Fibroblast of villous mesenchyme (primary cell): Measurements from ENCODE around the gene TPI1. TPM values are rescaled to one million over a fixed set of nuclear protein-coding genes. Genes with fewer than 3 reads are reported as not detected.
"Not testable (repeated sequence)": the region's sequence is repeated elsewhere in the genome, so short reads cannot be mapped to it uniquely, and the experiment has no call there.

Source experiments
- DNase-seq: peaks from one replicate; pipeline ENCODE4 v3.0.0-alpha.2; 2010; ENCODE audit warnings: low read depth
- H3K4me3 ChIP-seq: 2 replicates; pipeline ENCODE4 v1.5.1; 2011; ENCODE audit warnings: low read depth, mild to moderate bottlenecking, low read length
- CTCF ChIP-seq: IDR thresholded peaks from 2 replicates; pipeline ENCODE4 v1.5.1; 2012; ENCODE audit warnings: low read depth, mild to moderate bottlenecking, low read length; ENCODE audit not compliant: insufficient read depth
- total RNA-seq: library from RNA; depleted of rRNA; stranded (reverse); fragments of >200 nt; gene quantifications from 2 replicates; pipeline ENCODE4 v1.2.3, GENCODE V29; 2012

TPI1 gene
- total RNA-seq, 1 donor = 620 TPM

GRCh38 chr12:6873094-6874014, 6.0 kb downstream of the TPI1 start, which contains the start of gene SPSB2:
Gene SPSB2, minus strand, starts transcription at chr12:6873303. Its CDS starts 402 bp downstream, at chr12:6872901.
- DNase-seq = peak; percentile 96
- peak within 1 kb of the TSS; percentile 85 for H3K4me3 ChIP-seq
- no peak for TF ChIP-seq CTCF

GRCh38 chr12:6874015-6874368, 6.7 kb downstream of the TPI1 start:
- DNase-seq = not testable (repeated sequence)
- peak overlapping the region; percentile 85 for H3K4me3 ChIP-seq

- not testable (repeated sequence) for DNase-seq, H3K4me3 ChIP-seq
Measured at GRCh38 chr12:6879824-6880223, 12.5 kb downstream of the TPI1 start.

- no peak for TF ChIP-seq CTCF
- DNase-seq = no peak
- no peak overlapping the region for H3K4me3 ChIP-seq
Measured at GRCh38 chr12:6883252-6883651, 15.9 kb downstream of the TPI1 start.

- no peak overlapping the region for H3K4me3 ChIP-seq
- no peak for TF ChIP-seq CTCF
- no peak for DNase-seq
Measured at GRCh38 chr12:6883683-6884082, 16.4 kb downstream of the TPI1 start.

- no peak for TF ChIP-seq CTCF
- DNase-seq = no peak
- no peak overlapping the region for H3K4me3 ChIP-seq
Measured at GRCh38 chr12:6884539-6884938, 17.2 kb downstream of the TPI1 start.

- H3K4me3 ChIP-seq, DNase-seq: not testable (repeated sequence)
Measured at GRCh38 chr12:6886206-6886999, 19.1 kb downstream of the TPI1 start.

GRCh38 chr12:6887460-6887859, 20.1 kb downstream of the TPI1 start:
- H3K4me3 ChIP-seq = no peak overlapping the region
- TF ChIP-seq CTCF = no peak
- DNase-seq = no peak
